ENCODE results near the gene MYO9B.
"Not testable (repeated sequence)": the region's sequence is repeated elsewhere in the genome, so short reads cannot be mapped to it uniquely, and the experiment has no call there.

Gene MYO9B

DNA sequence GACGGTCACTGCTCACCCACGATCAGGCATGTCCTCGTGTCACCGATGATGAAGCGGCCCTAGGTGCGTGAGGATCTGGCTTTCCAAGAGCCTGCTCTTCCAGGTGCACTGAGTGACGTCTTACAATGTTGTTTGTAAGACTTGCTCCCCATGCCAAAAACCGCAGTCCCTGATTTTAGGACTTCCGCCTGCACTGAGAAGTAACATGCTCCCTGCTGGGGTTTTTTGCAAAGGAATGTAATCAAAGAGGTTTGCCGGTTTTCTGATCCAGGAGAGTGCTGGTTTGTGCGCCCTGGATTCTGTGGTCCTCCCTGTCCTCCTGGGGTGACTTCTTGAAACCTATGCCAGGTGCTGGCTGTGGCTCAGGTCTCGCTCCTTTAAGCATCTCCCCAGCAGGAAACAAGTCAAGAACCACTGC lies 38.8 kb downstream of the MYO9B start:
- no peak for DNase-seq (ENCODE audit: low spot score)

DNA sequence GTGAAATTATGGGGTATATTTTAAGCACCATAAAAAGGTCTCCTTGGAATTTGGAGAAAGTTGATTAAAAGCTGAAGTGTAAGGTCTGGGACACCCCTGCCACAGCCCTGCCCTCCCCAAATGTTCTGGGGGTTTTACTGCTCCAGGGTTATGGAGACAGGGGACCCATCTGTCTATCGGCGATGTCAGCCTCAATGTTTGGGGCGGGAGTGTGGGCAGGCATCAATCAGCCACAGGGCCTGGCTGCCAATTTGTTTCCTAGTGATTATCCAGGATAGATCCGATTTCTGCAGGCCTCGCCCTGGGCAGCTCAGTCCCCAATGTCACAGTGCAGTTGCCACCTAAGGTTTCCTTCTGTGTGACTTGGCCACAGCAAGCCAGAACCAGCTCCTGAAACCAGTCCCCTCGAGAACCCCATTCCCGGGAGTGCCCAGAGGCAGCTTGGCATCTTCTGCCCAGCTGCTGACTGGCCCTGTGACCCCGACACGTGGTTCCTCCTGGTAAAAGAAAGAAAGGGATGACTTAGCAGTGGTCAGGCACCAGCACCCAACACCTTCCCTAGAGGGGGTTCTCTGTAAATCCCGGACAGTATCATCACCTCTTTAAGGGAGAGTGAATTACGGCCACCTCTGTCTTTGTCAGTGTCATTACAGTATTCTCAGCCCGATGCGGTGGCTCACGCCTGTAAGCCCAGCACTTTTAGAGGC lies 41.6 kb downstream of the MYO9B start:
- no peak for DNase-seq (ENCODE audit: low spot score)

DNA sequence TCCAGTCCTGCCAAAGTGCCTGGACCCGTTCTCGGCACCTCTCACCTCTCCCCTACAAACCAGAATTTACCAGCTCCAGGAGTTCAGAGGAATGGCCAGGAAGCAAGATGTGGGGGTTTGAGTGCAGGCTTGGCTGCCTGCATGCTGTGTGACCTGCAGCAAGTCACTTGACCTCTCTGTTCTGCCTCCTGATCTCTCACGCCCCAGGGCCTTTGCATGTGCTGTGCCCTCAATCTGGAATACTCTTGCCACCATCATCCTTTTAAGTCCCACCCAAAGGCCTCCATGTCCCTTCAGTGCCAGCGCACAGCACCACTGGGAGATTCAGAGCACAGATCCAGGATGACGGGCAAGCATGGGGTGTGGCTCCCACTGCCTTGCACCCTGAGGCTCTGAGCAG lies 43.4 kb downstream of the MYO9B start:
- DNase-seq (ENCODE audit: low spot score) = no peak

DNA sequence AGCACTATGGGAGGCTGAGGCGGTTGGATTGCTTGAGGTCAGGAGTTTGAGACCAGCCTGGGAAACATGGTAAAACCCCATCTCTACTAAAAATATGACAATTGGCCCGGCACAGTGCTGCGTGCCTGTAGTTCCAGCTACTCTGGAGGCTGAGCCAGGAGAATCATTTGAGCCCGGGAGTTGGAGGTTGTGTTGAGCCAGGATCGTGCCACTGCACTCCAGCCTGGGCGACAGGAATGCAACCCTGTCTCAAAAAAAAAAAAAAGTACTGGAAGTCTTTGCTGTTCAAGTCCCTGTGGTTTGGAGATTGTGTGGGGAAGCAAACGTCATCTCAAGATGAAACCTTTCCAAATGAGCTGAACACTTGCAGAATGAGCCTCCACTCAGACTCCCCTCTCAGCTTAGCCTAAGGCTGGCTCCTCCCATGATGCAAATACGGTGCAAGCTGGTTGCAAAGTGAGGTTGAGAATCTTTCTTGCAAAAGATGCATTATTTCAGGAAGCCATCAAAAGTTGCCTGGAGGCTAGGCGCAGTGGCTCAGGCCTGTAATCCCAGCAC lies 46.2 kb downstream of the MYO9B start:
- no peak for DNase-seq (ENCODE audit: low spot score)

DNA sequence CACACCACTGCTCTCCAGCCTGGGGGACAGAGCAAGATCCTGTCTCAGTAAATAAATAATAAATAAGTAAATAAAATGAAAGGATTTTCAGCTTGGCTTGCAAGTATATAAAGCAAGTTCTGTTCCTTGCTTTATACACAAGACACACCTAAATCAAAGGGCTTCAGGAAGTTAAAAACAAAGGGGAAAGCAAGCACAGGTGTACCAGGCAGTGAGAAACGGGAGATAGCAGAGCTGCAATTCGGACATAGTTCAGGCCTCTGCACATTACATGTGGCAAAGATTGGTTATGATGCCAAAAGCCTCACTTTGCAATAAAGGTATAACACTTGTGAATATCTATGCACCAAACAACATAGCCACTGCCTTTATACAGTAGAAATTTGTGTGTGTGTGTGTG lies 47.5 kb downstream of the MYO9B start:
- no peak for DNase-seq (ENCODE audit: low spot score)

DNA sequence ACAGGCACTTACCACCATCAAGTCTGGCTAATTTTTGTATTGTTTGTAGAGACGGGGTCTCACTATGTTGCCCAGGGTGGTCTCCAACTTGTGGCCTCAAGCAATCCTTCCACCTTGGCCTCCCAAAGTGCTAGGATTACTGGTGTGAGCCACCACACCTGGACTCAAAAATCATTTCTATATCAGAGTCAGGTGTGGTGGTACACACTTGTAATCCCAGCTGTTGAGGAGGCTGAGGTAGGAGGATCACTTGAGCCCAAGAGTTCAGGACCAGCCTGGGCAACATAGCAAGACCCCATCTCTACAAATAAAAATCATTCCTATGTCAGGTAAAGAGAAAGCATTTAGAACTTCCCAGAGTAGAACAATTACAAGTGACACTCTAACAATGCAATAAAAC lies 48.4 kb downstream of the MYO9B start:
- DNase-seq (ENCODE audit: low spot score) = no peak

DNA sequence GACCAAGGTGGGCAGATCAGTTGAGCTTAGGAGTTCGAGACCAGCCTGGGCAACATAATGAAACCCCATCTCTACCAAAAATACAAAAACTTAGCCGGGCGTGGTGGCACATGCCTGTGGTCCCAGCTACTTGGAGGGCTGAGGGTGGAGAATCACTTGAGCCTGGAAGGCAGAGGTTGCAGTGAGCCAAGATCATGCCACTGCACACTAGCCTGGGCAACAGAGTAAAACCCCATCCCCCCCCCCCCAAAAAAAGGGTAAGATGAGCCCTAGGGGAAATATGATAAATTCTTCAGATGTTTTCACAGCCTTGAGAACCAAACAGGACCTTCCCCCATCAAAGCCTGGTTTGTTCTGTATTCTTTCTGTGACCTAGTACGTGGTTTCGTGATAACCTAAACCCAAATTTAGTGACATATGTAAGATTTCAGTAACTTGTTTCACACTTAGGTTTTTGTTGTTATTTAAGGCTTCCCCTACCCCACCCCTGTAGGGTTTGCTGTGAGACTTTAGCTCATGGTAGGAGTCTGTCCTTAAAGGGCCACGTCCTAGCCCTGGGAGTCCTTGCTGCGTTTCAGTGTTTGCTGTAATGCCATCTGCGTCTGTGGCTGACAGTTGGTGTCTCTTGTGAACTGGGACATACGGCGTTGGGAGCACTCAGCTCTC lies 49.6 kb downstream of the MYO9B start:
- peak; percentile 61 for DNase-seq (ENCODE audit: low spot score)

DNA sequence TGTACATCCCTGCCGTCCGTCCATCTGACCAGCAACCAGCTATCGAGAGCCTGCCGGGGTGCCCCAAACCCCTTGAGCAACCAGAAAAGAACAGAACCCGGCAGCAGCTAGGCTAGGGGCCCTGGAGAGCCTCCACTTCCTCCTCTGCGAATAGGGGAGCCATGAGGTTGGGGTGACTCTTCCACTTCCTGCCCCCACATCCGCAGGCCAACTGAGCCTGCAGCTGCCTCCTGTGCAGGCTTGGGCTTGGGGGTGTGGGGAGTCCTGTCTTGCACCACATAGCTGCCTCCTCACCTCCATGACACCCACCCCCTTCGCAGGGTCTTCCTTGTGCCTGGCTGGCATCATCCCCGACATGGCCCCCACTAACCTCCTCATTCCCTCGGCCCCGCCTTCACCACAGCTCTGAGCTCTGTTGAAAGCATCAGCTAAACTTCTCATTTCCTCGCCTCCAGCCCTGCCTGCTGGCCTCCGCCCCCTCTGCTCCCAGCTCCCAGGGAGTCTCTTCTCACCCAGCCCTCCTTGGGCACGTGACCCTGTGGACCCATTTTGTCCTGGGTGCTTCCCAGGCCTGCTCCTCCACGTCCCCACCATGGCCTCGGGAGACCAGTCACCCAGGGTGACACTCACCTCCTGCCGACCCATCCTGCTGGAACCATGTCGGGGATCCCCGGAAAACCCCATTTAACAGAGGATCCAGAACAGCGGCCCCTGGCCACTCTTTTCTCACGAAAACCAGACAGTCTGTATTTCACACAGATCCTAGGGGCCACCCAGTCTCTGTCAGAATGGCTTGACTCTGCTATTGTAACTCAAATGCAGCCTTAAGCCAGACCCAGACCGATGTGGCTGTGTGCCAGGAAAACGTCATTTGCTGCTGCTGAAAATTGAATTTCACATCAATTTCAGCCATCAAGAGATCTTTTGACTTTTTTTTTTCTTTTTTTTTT lies 50.4 kb downstream of the MYO9B start:
- peak; percentile 88 for DNase-seq (ENCODE audit: low spot score)

DNA sequence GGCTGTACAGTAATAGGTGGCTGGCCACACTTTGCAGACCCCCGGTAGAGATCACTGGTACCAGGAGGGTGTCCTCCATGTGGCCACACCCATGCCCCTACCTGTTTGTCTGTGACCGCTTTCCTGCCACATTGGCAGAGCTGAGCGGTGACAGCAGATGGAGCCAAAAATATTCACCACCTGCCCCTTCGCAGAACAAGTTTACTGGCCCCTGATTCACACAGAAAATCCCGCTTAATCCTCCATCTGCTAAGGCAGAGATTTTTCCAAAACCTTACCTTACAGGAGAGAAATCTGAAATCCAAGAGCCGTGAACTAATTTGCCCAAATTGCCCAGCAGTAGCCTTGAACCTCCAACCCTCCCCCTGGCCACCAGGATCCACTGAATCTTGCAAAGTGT lies 52.1 kb downstream of the MYO9B start:
- DNase-seq (ENCODE audit: low spot score) = no peak

DNA sequence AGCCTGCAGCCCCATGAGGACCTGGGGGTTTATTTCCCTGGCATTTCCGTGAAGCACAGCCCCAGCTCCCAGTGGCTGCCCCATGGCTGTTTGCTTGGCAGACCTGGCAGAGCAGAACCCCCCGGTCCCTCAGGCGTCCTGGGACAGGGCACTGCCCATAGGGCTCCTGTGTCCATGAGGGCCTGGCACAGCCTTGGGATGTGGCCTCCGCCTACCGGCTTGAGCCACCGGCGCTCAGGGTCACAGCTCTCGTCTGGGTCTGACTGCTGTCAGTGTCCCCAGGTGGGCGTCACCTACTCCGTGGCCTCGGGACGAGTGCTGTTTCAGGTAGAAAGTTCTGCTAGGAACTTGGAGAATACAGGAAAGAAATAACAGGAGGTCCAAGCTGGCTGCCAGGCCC lies 52.8 kb downstream of the MYO9B start:
- DNase-seq (ENCODE audit: low spot score) = no peak

DNA sequence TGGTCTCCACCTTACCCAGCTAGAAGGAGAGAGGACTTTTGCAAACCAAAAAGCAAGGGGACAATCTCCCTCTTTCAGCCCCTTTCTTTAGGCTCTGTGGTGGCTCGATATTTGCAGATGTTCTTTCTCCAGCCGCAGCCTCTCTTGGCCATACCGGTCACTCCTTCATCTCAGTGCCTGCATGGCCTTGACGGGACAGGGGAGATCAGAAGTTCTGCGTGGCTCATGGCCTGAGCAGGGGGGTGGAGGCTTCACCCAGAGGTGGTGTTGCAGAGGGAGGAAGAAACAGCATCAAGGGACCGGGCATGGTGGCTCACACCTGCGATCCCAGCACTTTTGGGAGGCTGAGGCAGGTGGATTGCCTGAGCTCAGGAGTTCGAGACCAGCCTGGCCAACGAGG lies 53.2 kb downstream of the MYO9B start:
- no peak for DNase-seq (ENCODE audit: low spot score)

DNA sequence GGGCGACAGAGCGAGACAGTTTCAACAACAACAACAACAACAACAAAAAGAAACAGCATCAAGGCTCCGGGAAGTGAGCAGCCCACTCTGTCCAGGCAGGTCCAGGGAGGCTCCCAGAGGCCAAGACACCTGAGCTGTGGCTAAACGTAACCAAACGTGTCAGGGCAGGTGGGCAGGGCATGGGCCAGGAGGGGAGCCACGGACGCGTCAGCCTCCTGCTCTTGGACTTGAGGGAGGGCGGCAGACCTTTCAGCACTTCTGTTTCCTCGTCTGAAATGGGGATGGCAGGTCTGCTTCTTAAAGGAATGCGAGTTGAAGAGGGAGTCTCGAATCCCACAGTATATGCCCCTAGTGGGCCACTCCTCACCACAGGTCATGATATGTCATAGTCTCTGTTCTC lies 53.8 kb downstream of the MYO9B start:
- DNase-seq (ENCODE audit: low spot score) = no peak

DNA sequence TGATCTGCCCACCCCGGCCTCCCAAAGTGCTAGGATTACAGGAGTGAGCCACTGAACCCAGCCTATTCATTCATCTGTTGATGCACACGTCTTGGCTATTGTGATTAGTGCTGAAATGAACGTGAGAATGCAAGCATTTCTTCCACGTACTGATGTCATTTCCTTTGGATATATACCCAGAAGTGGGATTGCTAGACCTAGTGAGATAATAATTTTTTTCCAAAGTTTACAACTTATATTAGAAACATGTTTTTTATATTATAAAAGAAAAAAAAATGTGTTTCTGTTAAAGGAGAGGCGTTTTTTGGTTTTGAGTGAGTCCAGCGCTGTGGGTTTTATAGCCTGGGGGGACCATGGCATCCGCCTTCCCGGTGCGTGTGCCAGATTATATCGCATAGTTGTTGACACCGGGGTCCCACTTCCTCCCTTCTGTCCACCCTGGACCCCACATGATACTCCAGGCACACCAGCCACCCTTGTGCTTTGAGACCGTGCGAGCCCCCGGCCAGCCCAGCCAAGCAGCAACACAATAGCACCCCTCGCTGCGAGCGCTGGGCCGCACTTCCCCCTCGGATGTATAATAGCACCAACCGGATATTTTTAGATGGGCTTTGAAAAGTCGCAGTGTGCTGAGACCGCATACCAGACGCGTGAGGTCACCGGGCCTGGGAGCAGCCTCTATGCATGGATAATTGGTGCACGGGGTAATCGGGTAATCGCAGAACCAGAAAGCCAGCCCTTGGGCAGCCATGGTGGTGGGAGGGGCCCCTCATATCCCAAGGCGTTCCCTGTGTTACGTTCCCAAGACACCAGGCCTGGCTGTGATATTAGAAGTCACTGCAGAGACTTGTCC lies 59.6 kb downstream of the MYO9B start:
- peak; percentile 94 for DNase-seq (ENCODE audit: low spot score)

DNA sequence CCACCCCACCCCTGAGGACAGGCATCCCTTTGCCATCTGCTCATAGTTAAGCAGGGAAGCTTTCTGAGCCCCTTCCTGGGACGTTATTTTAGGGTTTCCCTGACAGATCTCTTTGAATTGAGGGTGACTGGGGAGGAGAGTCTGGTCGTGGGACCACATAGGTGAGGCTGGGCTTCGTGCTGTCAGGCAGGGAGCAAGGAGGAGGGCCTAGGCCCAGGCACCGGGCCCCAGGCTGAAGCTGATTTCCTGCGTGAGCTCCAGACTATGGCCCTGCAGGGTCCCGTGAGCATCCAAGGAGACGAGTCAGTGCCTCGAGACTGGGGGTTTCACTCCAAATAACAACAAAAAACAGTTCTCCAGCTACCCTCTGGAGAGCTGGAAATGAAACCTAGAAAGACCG lies 60.4 kb downstream of the MYO9B start:
- DNase-seq (ENCODE audit: low spot score) = no peak

DNA sequence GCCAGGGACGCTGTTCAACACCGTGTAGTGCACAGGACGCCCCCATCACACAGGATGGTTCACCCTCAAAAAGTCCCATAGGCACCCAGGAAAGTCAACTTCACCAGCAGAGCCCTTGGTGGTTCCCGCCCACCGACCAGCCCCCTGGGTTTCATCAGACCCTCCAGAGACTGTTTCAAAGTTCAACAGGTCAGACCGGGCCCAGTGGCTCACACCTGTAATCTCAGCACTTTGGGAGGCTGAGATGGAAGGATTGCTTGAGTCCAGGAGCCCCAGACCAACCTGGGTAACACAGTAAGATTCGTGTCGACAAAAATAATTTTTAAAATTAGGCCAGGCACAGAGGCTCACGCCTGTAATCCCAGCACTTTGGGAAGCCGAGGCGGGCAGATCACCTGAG lies 61.0 kb downstream of the MYO9B start:
- DNase-seq (ENCODE audit: low spot score) = no peak

DNA sequence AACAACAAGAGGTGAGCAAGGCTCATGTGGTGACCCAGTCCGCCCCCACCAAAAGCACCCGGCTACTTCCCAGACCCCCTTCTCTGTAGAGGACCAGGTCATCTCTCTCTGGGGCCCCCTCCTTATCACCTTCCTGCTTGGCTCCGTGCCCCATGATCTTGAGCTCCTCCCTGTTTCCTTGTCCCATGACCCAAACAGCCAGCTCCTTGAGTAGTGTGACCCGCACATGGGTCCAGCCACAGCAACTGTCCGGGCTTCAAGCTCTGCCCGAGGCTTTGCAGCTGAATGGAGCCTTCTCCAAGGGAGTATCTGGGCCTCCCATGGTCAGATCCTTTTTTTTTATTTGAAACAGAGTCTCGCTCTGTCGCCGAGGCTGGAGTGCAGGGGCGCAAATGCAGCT lies 61.8 kb downstream of the MYO9B start:
- no peak for DNase-seq (ENCODE audit: low spot score)

DNA sequence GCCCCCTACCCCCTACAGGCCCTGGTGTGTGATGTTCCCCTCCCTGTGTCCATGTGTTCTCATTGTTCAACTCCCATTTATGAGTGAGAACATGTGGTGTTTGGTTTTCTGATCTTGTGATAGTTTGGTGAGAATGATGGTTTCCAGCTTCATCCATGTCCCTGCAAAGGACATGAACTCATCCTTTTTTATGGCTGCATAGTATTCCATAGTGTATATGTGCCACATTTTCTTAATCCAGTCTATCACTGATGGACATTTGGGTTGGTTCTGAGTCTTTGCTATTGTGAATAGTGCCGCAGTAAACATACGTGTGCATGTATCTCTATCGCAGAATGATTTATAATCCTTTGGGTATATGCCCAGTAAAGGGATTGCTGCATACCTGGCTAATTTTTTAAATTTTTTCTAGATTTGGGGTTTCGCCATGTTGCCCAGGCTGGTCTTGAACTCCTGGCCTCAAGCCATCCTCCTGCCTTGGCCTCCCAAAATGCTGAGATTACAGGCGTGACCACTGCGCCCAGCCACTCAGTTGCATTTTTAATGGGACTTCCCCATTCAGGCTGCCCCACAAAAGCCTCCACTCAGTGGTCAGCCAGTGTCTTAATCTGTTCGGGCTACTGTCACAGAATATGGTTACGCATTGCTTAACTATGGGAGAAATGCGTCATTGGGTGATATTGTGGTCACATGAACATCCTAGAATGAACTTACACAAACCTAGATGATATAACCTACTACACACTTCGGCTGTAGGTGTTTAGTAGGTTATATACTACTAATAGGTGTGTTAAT lies 62.7 kb downstream of the MYO9B start:
- not testable (repeated sequence) for DNase-seq (ENCODE audit: low spot score)

DNA sequence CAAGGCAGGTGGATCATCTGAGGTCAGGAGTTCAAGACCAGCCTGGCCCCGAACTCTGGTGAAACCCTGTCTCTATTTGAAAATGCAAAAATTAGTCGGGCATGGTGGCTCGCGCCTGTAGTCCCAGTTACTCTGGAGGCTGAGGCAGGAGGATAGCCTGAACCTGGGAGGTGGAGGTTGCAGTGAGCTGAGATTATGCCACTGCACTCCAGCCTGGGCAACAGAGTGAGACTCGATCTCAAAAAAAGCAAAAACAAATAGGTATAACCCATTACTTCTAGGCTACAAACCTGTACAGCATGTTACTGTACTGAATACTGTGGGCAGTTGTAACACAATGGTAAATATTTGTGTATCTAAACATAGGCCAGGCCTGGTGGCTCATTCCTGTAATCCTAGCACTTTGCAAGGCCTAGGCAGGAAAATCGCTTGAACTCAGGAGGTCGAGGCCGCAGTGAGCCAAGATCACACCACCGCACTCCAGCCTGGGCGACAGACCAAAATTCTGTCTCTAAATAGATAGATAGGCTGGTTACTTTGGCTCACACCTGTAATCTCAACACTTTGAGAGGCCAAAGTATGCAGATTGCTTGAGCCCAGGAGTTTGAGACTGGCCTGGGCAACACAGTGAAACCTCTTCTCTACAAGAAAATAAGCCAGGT lies 63.5 kb downstream of the MYO9B start:
- no peak for DNase-seq (ENCODE audit: low spot score)

DNA sequence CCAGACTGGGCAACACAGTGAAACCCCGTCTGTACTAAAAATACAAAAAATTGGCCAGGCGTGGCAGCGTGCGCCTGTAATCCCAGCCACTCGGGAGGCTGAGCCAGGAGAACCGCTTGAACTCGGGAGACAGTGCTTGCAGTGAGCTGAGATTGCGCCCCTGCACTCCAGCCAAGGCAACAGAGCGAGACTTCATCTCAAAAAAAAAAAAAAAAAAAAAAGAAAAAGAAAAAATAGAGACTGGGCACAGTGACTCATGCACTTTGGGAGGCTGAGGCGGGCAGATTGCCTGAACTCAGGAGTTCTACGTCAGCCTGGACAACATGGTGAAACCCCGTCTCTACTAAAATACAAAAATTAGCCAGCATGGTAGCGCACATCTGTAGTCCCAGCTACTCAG lies 69.2 kb downstream of the MYO9B start:
- DNase-seq (ENCODE audit: low spot score) = not testable (repeated sequence)
